ENCODE data around the gene KCTD7.
A peak's percentile ranks its signal among the peaks of the same experiment; 100 is the strongest.
"Not testable (repeated sequence)": the region's sequence is repeated elsewhere in the genome, so short reads cannot be mapped to it uniquely, and the experiment has no call there.

Gene KCTD7

GRCh38 chr7:66628361-66629221 lies at the start of gene KCTD7:
KCTD7 (plus strand) TSS chr7:66628881; CDS start chr7:66629065, 184 bp downstream.
- DNase-seq (ENCODE audit: low read depth, low spot score) = peak; percentile 89

DNA sequence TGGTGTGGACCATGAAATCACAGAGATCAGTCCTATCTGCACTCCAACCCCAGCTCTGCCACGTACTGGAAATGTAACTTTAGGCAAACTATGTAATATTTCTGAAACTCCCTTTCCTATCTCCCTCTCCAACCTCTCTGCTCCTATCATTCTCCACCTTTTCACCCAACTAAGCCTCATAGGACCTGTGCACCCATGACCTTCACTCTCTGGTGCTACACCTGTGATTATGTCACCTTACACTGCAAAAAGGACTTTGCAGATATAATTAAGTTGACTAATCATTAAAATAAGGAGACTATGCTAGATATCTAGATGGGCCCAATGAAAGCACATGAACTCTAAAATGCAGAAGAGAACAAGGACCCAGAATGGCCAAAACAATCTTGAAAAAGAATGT lies 48.3 kb upstream of the KCTD7 start:
- DNase-seq (ENCODE audit: low read depth, low spot score) = not testable (repeated sequence)

GRCh38 chr7:66582816-66583489 lies 45.7 kb upstream of the KCTD7 start:
- DNase-seq (ENCODE audit: low read depth, low spot score) = not testable (repeated sequence)

DNA sequence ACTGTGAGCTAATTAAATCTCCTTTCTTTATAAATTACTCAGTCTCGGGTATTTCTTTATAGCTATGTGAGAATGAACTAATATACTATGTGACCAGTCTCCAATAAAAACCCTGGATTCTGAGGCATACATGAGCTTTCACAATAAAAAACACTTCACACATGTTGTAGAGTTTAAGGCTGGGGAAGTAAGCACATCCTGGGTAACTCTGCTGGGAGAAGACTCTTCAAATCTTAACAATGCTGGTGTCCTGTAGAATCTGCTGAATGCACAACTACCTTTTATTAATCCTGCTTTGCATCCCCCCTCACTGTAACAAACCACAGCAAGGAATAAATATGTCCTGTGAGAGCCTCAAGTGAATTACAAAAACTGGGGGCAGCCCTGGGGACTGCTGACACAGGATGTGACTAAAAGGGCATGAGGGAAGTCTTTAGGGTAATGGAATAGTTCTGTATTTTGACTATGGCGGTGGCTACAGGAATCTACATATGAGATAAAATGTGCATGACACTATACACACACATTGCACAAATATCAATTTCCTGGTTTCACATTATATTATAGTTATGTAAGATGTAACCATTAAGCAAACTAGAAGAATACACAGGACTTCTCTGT lies 45.1 kb upstream of the KCTD7 start:
- DNase-seq (ENCODE audit: low read depth, low spot score) = no peak

DNA sequence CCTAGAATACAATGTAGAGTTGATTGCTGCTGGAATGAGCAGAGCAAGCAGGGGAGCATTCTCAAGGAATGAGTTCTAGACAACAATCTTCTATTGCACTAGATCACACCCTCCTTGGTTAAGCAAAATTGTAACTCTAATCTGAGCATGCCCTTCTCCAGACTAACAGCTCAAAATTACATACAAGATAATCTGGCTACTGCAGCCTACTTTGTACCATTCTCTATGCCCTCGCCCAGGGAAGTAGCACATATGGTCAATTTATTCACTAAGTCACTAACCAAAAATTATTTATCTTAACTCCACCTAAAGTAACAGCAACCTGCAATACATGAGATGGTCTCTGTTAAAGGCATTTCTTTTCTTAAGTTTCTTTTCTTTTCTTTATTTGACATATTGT lies 42.5 kb upstream of the KCTD7 start:
- DNase-seq (ENCODE audit: low read depth, low spot score) = no peak

DNA sequence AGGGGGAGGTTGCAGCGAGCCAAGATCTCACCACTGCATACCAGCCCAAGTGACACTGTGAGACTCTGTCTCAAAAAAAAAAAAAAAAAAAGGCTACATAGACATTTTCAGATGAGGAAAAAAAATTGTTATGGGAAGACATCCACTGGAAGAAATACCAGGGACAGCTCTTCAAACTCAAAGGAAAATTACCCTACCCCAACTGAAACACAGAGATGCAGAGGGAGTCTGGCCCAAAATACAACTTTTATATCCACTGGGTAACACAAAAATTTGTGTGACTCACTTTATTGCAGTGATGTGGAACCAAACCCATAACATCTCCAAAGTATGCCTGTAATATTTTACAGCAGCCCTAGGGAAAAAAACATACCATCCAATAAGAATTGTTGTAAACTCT lies 40.5 kb upstream of the KCTD7 start:
- not testable (repeated sequence) for DNase-seq (ENCODE audit: low read depth, low spot score)

- DNase-seq (ENCODE audit: low read depth, low spot score) = not testable (repeated sequence)
These were observed 39.7 kb upstream of the KCTD7 start for GRCh38 chr7:66588856-66589570.

DNA sequence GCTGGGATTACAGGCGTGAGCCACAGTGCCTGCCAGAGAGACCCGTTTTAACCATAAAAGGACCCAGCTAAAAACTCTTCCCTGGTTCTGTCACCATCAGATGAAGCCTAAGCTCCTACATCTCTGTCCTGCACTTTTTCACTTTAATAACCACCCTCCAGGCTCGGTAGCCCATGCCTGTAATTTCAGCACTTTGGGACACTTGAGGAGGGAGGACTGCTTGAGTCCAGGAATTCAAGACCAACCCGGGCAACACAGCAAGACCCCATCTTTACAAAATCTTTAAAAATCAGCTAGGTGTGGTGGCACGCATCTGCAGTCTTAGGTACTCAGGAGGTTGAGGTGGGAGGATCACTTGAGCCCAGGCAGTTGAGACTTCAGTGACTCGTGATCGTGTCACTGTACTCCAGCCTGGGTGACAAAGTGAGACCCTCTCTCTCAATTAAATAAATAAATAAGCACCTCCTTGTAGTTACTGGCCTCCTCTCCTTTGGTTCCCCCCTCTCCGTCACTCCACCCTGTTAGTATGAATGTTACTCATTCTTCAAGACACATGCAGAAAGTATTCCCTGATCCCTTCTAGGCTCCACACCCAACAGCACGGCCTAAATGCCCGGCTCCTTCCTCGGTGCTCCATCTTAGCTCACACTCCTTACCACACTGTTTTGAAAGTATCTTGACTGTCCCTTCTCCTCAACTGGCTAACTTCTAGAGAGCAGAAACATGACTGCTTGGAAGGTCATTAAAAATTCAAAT lies 38.2 kb upstream of the KCTD7 start:
- not testable (repeated sequence) for DNase-seq (ENCODE audit: low read depth, low spot score)

GRCh38 chr7:66591058-66591798 lies 37.5 kb upstream of the KCTD7 start:
- not testable (repeated sequence) for DNase-seq (ENCODE audit: low read depth, low spot score)

GRCh38 chr7:66591799-66592596 lies 36.7 kb upstream of the KCTD7 start:
- peak; percentile 79 for DNase-seq (ENCODE audit: low read depth, low spot score)

DNA sequence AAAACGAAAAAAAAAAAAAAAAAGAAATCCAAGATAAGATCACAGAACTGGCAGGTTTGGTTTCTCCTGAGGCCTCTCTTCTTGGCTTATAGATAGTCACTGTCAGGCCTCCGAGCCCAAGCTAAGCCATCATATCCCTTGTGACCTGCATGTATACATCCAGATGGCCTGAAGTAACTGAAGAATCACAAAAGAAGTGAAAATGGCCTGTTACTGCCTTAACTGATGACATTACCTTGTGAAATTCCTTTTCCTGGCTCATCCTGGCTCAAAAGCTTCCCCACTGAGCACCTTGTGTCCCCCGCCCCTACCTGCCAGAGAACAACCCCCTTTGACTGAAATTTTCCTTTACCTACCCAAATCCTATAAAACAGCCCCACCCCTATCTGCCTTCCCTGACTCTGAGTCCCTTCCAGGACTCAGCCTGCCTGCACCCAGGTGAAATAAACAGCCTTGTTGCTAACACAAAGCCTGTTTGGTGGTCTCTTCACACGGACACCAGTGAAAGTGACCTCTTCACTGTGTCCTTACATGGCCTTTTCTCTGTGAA lies 36.0 kb upstream of the KCTD7 start:
- not testable (repeated sequence) for DNase-seq (ENCODE audit: low read depth, low spot score)

DNA sequence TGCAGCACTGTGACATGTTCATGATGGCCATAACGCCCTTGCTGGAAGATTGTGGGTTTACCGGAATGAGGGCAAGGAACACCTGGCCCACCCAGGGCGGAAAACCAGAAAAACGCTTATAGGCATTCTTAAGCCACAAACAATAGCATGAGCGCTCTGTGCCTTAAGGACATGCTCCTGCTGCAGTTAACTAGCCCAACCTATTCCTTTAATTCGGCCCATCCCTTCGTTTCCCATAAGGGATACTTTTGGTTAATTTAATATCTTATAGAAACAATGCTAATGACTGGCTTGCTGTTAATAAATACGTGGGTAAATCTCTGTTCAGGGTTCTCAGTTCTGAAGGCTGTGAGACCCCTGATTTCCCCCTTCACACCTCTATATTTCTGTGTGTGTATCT lies 34.6 kb upstream of the KCTD7 start:
- not testable (repeated sequence) for DNase-seq (ENCODE audit: low read depth, low spot score)

DNA sequence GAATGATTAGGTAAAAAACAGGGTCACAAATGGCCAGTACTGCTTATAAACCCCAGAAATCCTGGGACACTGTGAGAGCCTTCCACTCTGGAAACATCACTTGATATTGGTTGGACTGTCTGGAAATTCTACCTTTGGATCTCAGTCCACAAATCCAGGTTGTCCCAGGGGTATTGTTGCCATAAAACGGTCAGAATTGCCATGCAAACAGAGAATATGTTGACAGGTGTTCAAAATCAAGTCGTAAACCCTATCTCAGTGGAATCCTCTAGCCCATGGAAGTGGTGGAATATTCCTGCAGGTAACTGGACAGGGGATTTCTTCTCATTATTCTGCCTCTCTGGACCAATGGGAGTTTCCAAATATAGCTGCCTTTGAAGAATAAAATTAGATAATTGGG lies 31.2 kb upstream of the KCTD7 start:
- DNase-seq (ENCODE audit: low read depth, low spot score) = no peak

- no peak for DNase-seq (ENCODE audit: low read depth, low spot score)
These were observed 26.5 kb upstream of the KCTD7 start for GRCh38 chr7:66602159-66602558.

- DNase-seq (ENCODE audit: low read depth, low spot score) = no peak
These were observed 24.5 kb upstream of the KCTD7 start for GRCh38 chr7:66604198-66604597.

- DNase-seq (ENCODE audit: low read depth, low spot score) = not testable (repeated sequence)
These were observed 22.0 kb upstream of the KCTD7 start for GRCh38 chr7:66606540-66607291.

DNA sequence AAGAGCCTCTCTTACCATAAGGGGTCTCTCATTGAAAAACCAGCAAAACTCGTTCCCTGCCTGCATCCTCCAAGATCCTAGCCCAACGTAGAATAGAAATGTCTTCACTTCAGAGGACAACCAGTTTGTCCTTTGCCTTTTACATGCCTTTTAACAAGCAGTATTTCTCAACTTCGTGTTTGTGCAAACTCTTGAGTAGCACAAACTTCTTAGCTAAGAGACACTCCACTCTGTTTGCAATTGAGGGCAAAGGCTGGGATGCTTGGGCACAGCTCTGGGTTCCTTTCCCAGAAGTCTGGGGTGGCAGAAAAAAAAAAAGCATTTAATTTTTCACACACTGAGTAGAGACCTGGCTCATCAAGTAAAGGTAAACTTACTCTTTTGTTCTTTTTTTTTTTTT lies 19.5 kb upstream of the KCTD7 start:
- no peak for DNase-seq (ENCODE audit: low read depth, low spot score)

GRCh38 chr7:66614596-66614995 lies 14.1 kb upstream of the KCTD7 start:
- not testable (repeated sequence) for DNase-seq (ENCODE audit: low read depth, low spot score)
